Lung (tissue), 12 donors: Measurements from ENCODE around the gene ZFYVE28. TPM values are rescaled to one million over a fixed set of nuclear protein-coding genes. Genes with fewer than 3 reads are reported as not detected.

Experiments used
- ATAC-seq: fragments of 200-7000 bp; cut with Tn5 transposase; one replicate; pipeline ENCODE4 v1.9.1; 2020; ENCODE audit warnings: moderate number of reproducible peaks; ENCODE audit not compliant: insufficient read depth, low FRiP score
- DNase-seq, 3 donors: peaks; one replicate each; pipeline ENCODE4 v3.0.0-alpha.2; 2013 to 2017
- H3K27ac ChIP-seq, 2 donors: one replicate each; pipeline ENCODE4 v1.5.1; 2013; ENCODE audit warnings: mild to moderate bottlenecking in 2 of 2, moderate library complexity in 2 of 2, control low read depth in 1 of 2, inconsistent platforms in 1 of 2, low read depth in 1 of 2, low read length in 1 of 2
- H3K27me3 ChIP-seq, 3 donors: one replicate each; pipeline ENCODE4 v1.5.1; 2013; ENCODE audit warnings: low read length in 2 of 3; ENCODE audit not compliant: control insufficient read depth in 3 of 3, insufficient read depth in 3 of 3
- H3K36me3 ChIP-seq, 4 donors: one replicate each; pipeline ENCODE4 v1.5.1; 2013; ENCODE audit warnings: low read length in 4 of 4, mild to moderate bottlenecking in 1 of 4, moderate library complexity in 1 of 4; ENCODE audit not compliant: control insufficient read depth in 4 of 4, insufficient read depth in 4 of 4
- H3K4me1 ChIP-seq, 5 donors: one replicate each; pipeline ENCODE4 v1.5.1; 2013; ENCODE audit warnings: low read length in 5 of 5, mild to moderate bottlenecking in 2 of 5, moderate library complexity in 1 of 5; ENCODE audit not compliant: control insufficient read depth in 5 of 5, insufficient read depth in 5 of 5
- H3K4me3 ChIP-seq: one replicate; pipeline ENCODE4 v1.5.1; 2013; ENCODE audit warnings: mild to moderate bottlenecking, control low read depth, moderate library complexity
- H3K9ac ChIP-seq, 2 donors: one replicate each; pipeline ENCODE4 v1.5.1; 2013; ENCODE audit warnings: low read length in 2 of 2, control low read depth in 1 of 2; ENCODE audit not compliant: insufficient read depth in 1 of 2
- H3K9me3 ChIP-seq, 4 donors: one replicate each; pipeline ENCODE4 v1.5.1; 2013; ENCODE audit warnings: low read length in 3 of 4, mild to moderate bottlenecking in 1 of 4, moderate library complexity in 1 of 4; ENCODE audit not compliant: control insufficient read depth in 4 of 4, insufficient read depth in 3 of 4
- WGBS, 2 donors: extraction: QIAGEN DNeasy Blood & Tissue Kit; methylation state at CpG; one replicate each; pipeline ENCODE4 v1.1.7; 2013; 5-methylcytosine and 5-hydroxymethylcytosine counted together
- polyA plus RNA-seq, 2 donors: library from polyadenylated mRNA; stranded (reverse); fragments of 200-250 nt; gene quantifications; one replicate each; pipeline ENCODE4 v1.2.1, GENCODE V29; 2013
- total RNA-seq, 2 donors: library from RNA; depleted of rRNA in 1 of 2; stranded (reverse); fragments of >200 nt in 1 of 2; gene quantifications; one replicate each; pipeline ENCODE4 v1.2.1, GENCODE V29; 2014 to 2021
- TF ChIP-seq, protein P1 (sequence below): IDR thresholded peaks from 2 replicates; pipeline ENCODE4 v1.5.1; 2012; ENCODE audit warnings: mild to moderate bottlenecking; ENCODE audit errors: control extremely low read depth, extremely low read depth
- donor health status: control.
- donor health status: control.
- donor health status: Bipolar disorder and iron deficiency.
- donor health status: healthy.
- donor health status: DM: yes; HTN: yes; CAD: no.

The ZFYVE28 gene
- total and polyA plus RNA-seq, 4 donors: 6.8 to 10.3 (median 7.6) TPM

DNA sequence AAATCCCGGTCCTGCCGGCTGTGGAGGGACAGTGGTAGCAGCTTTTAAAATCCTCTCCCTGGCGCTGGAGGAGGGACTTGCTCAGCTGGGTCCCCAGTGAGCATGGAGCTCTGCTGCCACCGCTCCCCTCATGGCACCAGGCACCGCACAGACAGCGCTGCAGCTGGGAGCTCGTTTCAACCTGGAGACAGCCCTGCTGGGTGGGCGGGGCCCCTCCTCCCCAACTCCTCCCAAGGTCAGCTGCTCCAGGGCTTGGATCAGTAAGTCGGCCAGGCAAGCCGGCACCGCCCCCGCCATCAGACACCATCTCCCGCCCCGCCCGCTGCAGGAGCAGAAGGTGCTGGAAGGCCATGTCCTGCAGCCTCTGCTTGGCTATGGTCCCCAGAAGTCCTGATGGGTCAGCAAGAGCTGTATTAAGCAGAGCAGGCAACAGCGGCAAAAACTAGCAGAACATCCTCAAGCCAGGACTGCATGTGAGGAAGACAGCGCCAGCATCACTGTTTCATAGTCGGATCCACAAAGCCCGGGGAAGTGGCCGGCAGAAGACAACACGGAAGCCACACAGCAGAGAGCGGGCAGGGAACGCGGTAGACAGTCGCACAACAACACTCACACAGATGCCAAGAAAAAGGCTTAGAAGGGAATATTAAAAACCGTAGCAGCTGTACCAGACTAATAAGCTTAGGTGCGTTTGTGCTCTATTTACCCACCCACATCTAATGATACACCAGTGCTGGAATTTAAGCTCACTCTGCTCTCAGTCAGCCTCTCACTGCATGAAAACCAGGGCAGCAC is 16.2 kb downstream of the ZFYVE28 start:
- Histone ChIP-seq H3K27me3 (peaks cover 0 to 27% (median 4%) of the 10 kb centered on the region in 3 donors), H3K4me1 (peaks cover 0 to 17% (median 7%) of the 10 kb centered on the region in 5 donors), H3K9ac (no peak overlapping the region), H3K36me3 (no peaks in the 10 kb centered on the region), H3K4me3 (no peak overlapping the region), H3K27ac (no peak overlapping the region), H3K9me3 (no peaks in the 10 kb centered on the region)
- DNase-seq (peak in 1 of 3 donors; percentile 34), ATAC-seq (peak; percentile 60)
- TF ChIP-seq, protein P1, sequence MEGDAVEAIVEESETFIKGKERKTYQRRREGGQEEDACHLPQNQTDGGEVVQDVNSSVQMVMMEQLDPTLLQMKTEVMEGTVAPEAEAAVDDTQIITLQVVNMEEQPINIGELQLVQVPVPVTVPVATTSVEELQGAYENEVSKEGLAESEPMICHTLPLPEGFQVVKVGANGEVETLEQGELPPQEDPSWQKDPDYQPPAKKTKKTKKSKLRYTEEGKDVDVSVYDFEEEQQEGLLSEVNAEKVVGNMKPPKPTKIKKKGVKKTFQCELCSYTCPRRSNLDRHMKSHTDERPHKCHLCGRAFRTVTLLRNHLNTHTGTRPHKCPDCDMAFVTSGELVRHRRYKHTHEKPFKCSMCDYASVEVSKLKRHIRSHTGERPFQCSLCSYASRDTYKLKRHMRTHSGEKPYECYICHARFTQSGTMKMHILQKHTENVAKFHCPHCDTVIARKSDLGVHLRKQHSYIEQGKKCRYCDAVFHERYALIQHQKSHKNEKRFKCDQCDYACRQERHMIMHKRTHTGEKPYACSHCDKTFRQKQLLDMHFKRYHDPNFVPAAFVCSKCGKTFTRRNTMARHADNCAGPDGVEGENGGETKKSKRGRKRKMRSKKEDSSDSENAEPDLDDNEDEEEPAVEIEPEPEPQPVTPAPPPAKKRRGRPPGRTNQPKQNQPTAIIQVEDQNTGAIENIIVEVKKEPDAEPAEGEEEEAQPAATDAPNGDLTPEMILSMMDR: no peak
- 4 to 12% methylated on average over 27 of the region's 27 CpGs for WGBS, 2 donors

DNA sequence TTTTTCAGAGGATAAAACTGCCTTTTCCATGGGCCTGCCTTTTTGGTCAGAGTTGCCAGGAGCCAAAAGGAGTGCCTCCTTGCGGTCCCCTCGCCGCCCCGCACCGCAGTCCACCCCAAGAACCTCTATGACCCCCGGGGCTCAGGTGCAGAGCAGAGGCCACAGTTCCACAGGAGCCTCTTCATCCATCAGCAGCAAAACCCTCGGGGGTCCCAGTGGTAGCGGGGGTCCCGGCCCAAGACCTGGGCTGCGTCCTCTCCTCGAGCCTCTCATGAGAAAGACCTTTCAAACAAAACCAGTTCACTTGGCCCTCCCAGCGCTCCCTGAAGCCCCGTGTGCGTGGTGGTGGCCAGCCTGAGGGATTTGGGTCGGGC is 16.8 kb downstream of the ZFYVE28 start:
- peaks cover 0 to 27% (median 4%) of the 10 kb centered on the region in 3 donors for H3K27me3 ChIP-seq
- H3K4me1 ChIP-seq: peaks cover 0 to 17% (median 7%) of the 10 kb centered on the region in 5 donors
- no peak overlapping the region for H3K4me3 ChIP-seq
- no peak overlapping the region for H3K9ac ChIP-seq
- no peaks in the 10 kb centered on the region for H3K9me3 ChIP-seq
- no peaks in the 10 kb centered on the region for H3K36me3 ChIP-seq
- ATAC-seq: no peak
- 45 to 49% methylated on average over 15 of the region's 15 CpGs for WGBS, 2 donors
- DNase-seq: no peak
- no peak overlapping the region for H3K27ac ChIP-seq
- TF ChIP-seq, protein P1: no peak

DNA sequence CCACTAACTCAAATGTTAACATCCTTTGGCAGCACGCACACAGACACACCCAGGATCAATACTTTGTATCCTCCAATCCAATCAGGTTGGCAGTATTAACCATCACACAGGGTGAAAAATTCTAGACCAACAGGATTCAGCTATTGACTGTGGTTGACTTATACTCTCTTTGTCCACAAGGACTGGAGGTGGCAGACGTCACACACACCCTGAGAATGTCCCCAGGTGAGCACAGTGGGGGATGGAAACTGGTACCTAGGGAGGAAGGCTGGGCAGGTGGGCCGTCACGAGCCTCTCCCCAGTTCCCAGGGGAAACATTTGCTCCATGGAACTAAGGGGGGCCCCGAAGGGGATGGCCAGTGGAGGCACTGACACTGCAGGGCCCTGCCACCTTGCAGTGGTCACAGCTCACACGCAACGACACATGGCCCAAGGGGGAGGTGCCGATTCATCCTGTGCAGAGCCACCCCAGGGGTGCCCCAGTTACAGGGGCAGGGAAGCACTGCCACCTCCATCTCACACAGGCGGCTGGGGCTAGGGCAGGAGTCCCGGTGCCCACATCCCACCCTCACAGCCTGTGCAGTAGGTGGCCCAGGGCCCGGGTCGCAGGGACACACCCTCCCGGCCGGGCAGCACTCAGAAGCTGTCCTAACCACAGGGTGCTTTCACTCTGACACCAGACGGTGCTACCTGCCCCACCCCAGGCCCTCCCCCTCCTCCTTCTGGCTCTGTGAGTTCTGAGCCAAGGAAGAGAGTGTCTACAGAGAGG is 17.4 kb downstream of the ZFYVE28 start:
- TF ChIP-seq, protein P1: no peak
- H3K27ac ChIP-seq: no peak overlapping the region
- WGBS, 2 donors: 77 to 78% methylated on average over 14 to 15 of the region's 15 CpGs
- DNase-seq: no peak
- no peak overlapping the region for H3K9ac ChIP-seq
- H3K4me3 ChIP-seq: no peak overlapping the region
- no peaks in the 10 kb centered on the region for H3K9me3 ChIP-seq
- H3K27me3 ChIP-seq: peaks cover 0 to 27% (median 4%) of the 10 kb centered on the region in 3 donors
- no peaks in the 10 kb centered on the region for H3K36me3 ChIP-seq
- ATAC-seq: no peak
- peaks cover 0 to 17% (median 7%) of the 10 kb centered on the region in 5 donors for H3K4me1 ChIP-seq
